WTC11 (cell line): ENCODE data around the gene MAPK14.

Experiments used
- NR2C2 ChIP-seq: sonication (generic); formaldehyde crosslinking; IDR thresholded peaks from 2 replicates; pipeline ENCODE4 v1.8.0; 2022; ENCODE audit warnings: mild to moderate bottlenecking, missing genetic modification reagents
- SP1 ChIP-seq: sonication (generic); formaldehyde crosslinking; conservative IDR thresholded peaks from 2 replicates; pipeline ENCODE4 v1.8.1; 2022; ENCODE audit warnings: missing genetic modification reagents
- ZNF138 ChIP-seq: sonication (generic); formaldehyde crosslinking; conservative IDR thresholded peaks from 2 replicates; pipeline ENCODE4 v1.8.1; 2022; ENCODE audit warnings: mild to moderate bottlenecking, moderate library complexity, missing genetic modification reagents
- TF ChIP-seq, protein P1 (sequence below): fragments of 200-600 bp; IDR thresholded peaks from 2 replicates; pipeline ENCODE4 v1.8.0; 2022; ENCODE audit warnings: antibody characterized with exemption

DNA sequence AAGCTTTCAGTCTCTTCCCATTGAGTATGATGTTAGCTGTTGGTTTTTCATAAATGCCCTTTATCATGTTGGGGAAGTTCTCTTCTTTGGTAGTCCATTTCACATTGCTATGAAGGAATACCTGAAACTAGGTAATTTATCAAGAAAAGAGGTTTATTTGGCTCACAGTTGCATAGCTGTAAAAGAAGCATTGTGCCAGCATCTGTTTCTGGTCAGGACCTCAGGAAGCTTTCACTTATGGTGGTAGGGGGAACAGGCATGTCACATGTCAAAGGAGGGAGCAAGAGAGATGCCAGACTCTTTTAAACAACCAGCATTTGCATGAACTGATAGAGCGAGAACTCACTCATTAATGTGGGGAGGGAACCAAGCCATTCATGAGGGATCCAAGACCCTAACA lies 54.7 kb downstream of the MAPK14 start:
- TF ChIP-seq ZNF138: no peak
- TF ChIP-seq NR2C2 (CRISPR knock-in tag): no peak
- TF ChIP-seq, protein P1, sequence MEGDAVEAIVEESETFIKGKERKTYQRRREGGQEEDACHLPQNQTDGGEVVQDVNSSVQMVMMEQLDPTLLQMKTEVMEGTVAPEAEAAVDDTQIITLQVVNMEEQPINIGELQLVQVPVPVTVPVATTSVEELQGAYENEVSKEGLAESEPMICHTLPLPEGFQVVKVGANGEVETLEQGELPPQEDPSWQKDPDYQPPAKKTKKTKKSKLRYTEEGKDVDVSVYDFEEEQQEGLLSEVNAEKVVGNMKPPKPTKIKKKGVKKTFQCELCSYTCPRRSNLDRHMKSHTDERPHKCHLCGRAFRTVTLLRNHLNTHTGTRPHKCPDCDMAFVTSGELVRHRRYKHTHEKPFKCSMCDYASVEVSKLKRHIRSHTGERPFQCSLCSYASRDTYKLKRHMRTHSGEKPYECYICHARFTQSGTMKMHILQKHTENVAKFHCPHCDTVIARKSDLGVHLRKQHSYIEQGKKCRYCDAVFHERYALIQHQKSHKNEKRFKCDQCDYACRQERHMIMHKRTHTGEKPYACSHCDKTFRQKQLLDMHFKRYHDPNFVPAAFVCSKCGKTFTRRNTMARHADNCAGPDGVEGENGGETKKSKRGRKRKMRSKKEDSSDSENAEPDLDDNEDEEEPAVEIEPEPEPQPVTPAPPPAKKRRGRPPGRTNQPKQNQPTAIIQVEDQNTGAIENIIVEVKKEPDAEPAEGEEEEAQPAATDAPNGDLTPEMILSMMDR: no peak
- no peak for TF ChIP-seq SP1
